SK-N-SH (cell line): ENCODE measurements around the gene C1orf159. TPM values are rescaled to one million over a fixed set of nuclear protein-coding genes. Genes with fewer than 3 reads are reported as not detected.
"Not testable (repeated sequence)": the region's sequence is repeated elsewhere in the genome, so short reads cannot be mapped to it uniquely, and the experiment has no call there.

Source experiments
- CTCF ChIA-PET: fragments of 300-600, 350-600 bp; formaldehyde crosslinking; extraction: SDS; loops from one replicate; lab custom pipeline; 2021; lab: Yijun Ruan, JAX
- POLR2A ChIA-PET: fragments of 350-600 bp; sonication (Branson Sonifier 250); formaldehyde crosslinking; extraction: SDS; loops from one replicate; lab custom pipeline; 2020; ENCODE audit warnings: antibody characterized with exemption, inconsistent platforms; lab: Yijun Ruan, JAX
- DNase-seq: peaks from one replicate; pipeline ENCODE4 v3.0.0; 2012
- H2AFZ ChIP-seq: fragments of 200-600 bp; sonication (generic); 2 replicates; pipeline ENCODE4 v1.8.1; 2016; ENCODE audit warnings: antibody characterized with exemption, mild to moderate bottlenecking, low read depth
- H3F3A ChIP-seq: fragments of 200-600 bp; sonication (generic); replicated peaks from 2 replicates; pipeline ENCODE3; 2016; ENCODE audit warnings: antibody characterized with exemption, mild to moderate bottlenecking; ENCODE audit not compliant: insufficient read depth
- H3K27ac ChIP-seq, 2 experiments: fragments of 200-500 bp in 1 of 2; fragments of 200-600 bp in 1 of 2; sonication (Bioruptor generic) in 1 of 2; sonication (generic), shearing (Covaris generic) in 1 of 2; 2 replicates each; pipeline versions ENCODE4 v1.5.1 to v1.6.1; 2014 to 2016; ENCODE audit warnings: low read depth in 2 of 2, inconsistent platforms in 1 of 2, low read length in 1 of 2, mild to moderate bottlenecking in 1 of 2, mixed read lengths in 1 of 2
- H3K27me3 ChIP-seq: fragments of 200-600 bp; sonication (generic), shearing (Covaris generic); 2 replicates; pipeline ENCODE4 v1.6.1; 2016; ENCODE audit warnings: mixed run types; ENCODE audit not compliant: insufficient read depth
- H3K36me3 ChIP-seq, 2 experiments: fragments of 200-500 bp in 1 of 2; fragments of 200-600 bp in 1 of 2; sonication (Bioruptor generic) in 1 of 2; sonication (generic) in 1 of 2; replicated peaks in 1 of 2; 2 replicates each; pipeline versions ENCODE3 to v1.5.1; 2014 to 2016; ENCODE audit warnings: low read length in 1 of 2, mild to moderate bottlenecking in 1 of 2; ENCODE audit not compliant: insufficient read depth in 2 of 2, control insufficient read depth in 1 of 2
- H3K4me1 ChIP-seq, 2 experiments: fragments of 200-500 bp in 1 of 2; fragments of 200-600 bp in 1 of 2; sonication (Bioruptor generic) in 1 of 2; sonication (generic), shearing (Covaris generic) in 1 of 2; 2 replicates each; pipeline versions ENCODE4 v1.5.1 to v1.6.1; 2014 to 2016; ENCODE audit warnings: low read depth in 1 of 2, low read length in 1 of 2, mixed run types in 1 of 2; ENCODE audit not compliant: insufficient read depth in 2 of 2, control insufficient read depth in 1 of 2
- H3K4me2 ChIP-seq: fragments of 200-600 bp; sonication (generic), shearing (Covaris generic); 2 replicates; pipeline ENCODE4 v1.6.1; 2017; ENCODE audit warnings: mixed run types
- H3K4me3 ChIP-seq, 2 experiments: fragments of 200-500 bp in 1 of 2; fragments of 200-600 bp in 1 of 2; sonication (Bioruptor generic) in 1 of 2; sonication (generic), shearing (Covaris generic) in 1 of 2; 2 replicates each; pipeline versions ENCODE4 v1.5.1 to v1.8.1; 2014 to 2016; ENCODE audit warnings: low read depth in 2 of 2, inconsistent platforms in 1 of 2, low read length in 1 of 2, mild to moderate bottlenecking in 1 of 2, mixed read lengths in 1 of 2, moderate library complexity in 1 of 2
- H3K79me2 ChIP-seq: fragments of 200-600 bp; sonication (generic); 2 replicates; pipeline ENCODE4 v1.8.1; 2017; ENCODE audit warnings: mild to moderate bottlenecking; ENCODE audit not compliant: insufficient read depth
- H3K9ac ChIP-seq: fragments of 200-600 bp; sonication (generic); 2 replicates; pipeline ENCODE4 v1.6.1; 2017; ENCODE audit warnings: mixed run types
- H3K9me2 ChIP-seq: fragments of 200-600 bp; sonication (generic); 2 replicates; pipeline ENCODE4 v1.6.1; 2017; ENCODE audit warnings: mixed run types
- H3K9me3 ChIP-seq: fragments of 200-600 bp; sonication (generic); 2 replicates; pipeline ENCODE4 v1.6.1; 2017; ENCODE audit warnings: mixed run types, mild to moderate bottlenecking, moderate library complexity
- H4K20me1 ChIP-seq: fragments of 200-600 bp; sonication (generic); 2 replicates; pipeline ENCODE4 v1.6.1; 2017; ENCODE audit warnings: mild to moderate bottlenecking, mixed run types; ENCODE audit not compliant: insufficient read depth
- CHD2 ChIP-seq: fragments of 150-350 bp; IDR thresholded peaks from 2 replicates; pipeline ENCODE4 v1.6.1; 2018; ENCODE audit warnings: low read length; ENCODE audit not compliant: partially characterized antibody
- ELF1 ChIP-seq: IDR thresholded peaks from 2 replicates; pipeline ENCODE4 v1.4.0; 2012
- EZH2phosphoT487 ChIP-seq: fragments of 200-600 bp; sonication (generic); IDR thresholded peaks from 2 replicates; pipeline ENCODE4 v1.6.1; 2017; ENCODE audit warnings: low read depth, mixed run types, mild to moderate bottlenecking, antibody characterized with exemption, moderate library complexity, borderline replicate concordance
- FOXJ3 ChIP-seq: sonication (generic); formaldehyde crosslinking; IDR thresholded peaks from 2 replicates; pipeline ENCODE4 v1.5.1; 2020; ENCODE audit warnings: mild to moderate bottlenecking, missing genetic modification reagents
- FOXM1 ChIP-seq: IDR thresholded peaks from 2 replicates; pipeline ENCODE4 v1.4.0; 2012; ENCODE audit warnings: low read depth, mild to moderate bottlenecking
- GATA2 ChIP-seq: sonication (generic); formaldehyde crosslinking; IDR thresholded peaks from 2 replicates; pipeline ENCODE4 v1.5.0; 2020; ENCODE audit warnings: mild to moderate bottlenecking, missing genetic modification reagents
- NRF1 ChIP-seq: IDR thresholded peaks from 2 replicates; pipeline ENCODE4 v1.6.1; 2012; ENCODE audit warnings: low read depth, mild to moderate bottlenecking, low read length
- PBX3 ChIP-seq: IDR thresholded peaks from 2 replicates; pipeline ENCODE4; 2012
- POLR2AphosphoS5 ChIP-seq: IDR thresholded peaks from 2 replicates; pipeline ENCODE4 v1.6.1; 2012; ENCODE audit warnings: low read depth, low read length
- RAD21 ChIP-seq: IDR thresholded peaks from 2 replicates; pipeline ENCODE4 v1.6.1; 2012; ENCODE audit warnings: mild to moderate bottlenecking, low read length
- RCOR1 ChIP-seq: fragments of 150-350 bp; IDR thresholded peaks from 2 replicates; pipeline ENCODE4 v1.6.1; 2017; ENCODE audit warnings: antibody characterized with exemption, low read length
- SIN3A ChIP-seq: IDR thresholded peaks from 2 replicates; pipeline ENCODE4 v1.6.1; 2012; ENCODE audit warnings: low read depth, mild to moderate bottlenecking, low read length, moderate library complexity, borderline replicate concordance
- TAF1 ChIP-seq: IDR thresholded peaks from 2 replicates; pipeline ENCODE4 v1.6.1; 2012; ENCODE audit warnings: low read depth, mild to moderate bottlenecking, low read length, moderate library complexity, borderline replicate concordance
- TEAD4 ChIP-seq: IDR thresholded peaks from 2 replicates; pipeline ENCODE4 v1.4.0; 2012; ENCODE audit warnings: mild to moderate bottlenecking, borderline replicate concordance; ENCODE audit not compliant: insufficient read depth
- USF1 ChIP-seq: IDR thresholded peaks from 2 replicates; pipeline ENCODE4 v1.4.0; 2012; ENCODE audit warnings: low read depth, borderline replicate concordance
- WGBS: methylation state at CpG from one replicate; pipeline ENCODE4 v1.1.6; 2017; ENCODE audit warnings: low lambda C conversion rate; 5-methylcytosine and 5-hydroxymethylcytosine counted together
- polyA plus RNA-seq, 3 experiments: library from polyadenylated mRNA; depleted of rRNA; stranded (reverse); fragments of >200 nt; gene quantifications; 2 replicates each; pipeline ENCODE4 v1.2.3, GENCODE V29; 2012

C1orf159 gene
- polyA plus RNA-seq, 1 of the 3 experiments (the other 2 are of a cell fraction), result 10.2 TPM

- H3K9me2 ChIP-seq, result no peaks in the 10 kb centered on the region
- no peaks in the 10 kb centered on the region for H4K20me1 ChIP-seq
- no peaks in the 10 kb centered on the region for H3K27me3 ChIP-seq
- H3K4me2 ChIP-seq, result no peak overlapping the region
- H3K9me3 ChIP-seq, result no peaks in the 10 kb centered on the region
- DNase-seq, result no peak
- POLR2A ChIA-PET, result no interaction called here
- no peaks in the 10 kb centered on the region for H3K36me3 ChIP-seq
- H3K27ac ChIP-seq, result no peak overlapping the region
- CTCF ChIA-PET, result interaction anchor here (3.4 kb wide), 1 partner anchor 21 kb away, joined by 11 read pairs; no protein-coding TSS in a partner anchor
- H3K4me3 ChIP-seq, result no peak overlapping the region
- H3K79me2 ChIP-seq, result no peaks in the 10 kb centered on the region
- TF ChIP-seq TEAD4 (no peak), NRF1 (no peak), RCOR1 (no peak), FOXM1 (no peak), GATA2 (CRISPR knock-in tag) (no peak), PBX3 (no peak), RAD21 (no peak), EZH2phosphoT487 (no peak), POLR2AphosphoS5 (no peak), ELF1 (no peak)
- H3F3A ChIP-seq, result no peaks in the 10 kb centered on the region
- no peak overlapping the region for H2AFZ ChIP-seq
- 80% methylated on average over 11 of the region's 19 CpGs for WGBS
- H3K9ac ChIP-seq, result no peak overlapping the region
- no peaks in the 10 kb centered on the region; a peak in 1 of 4 replicates for H3K4me1 ChIP-seq
Observed at GRCh38 chr1:1142844-1143243, 27.0 kb upstream of the C1orf159 start.

- H3K27ac ChIP-seq, POLR2A ChIA-PET, H3K27me3 ChIP-seq, H3K79me2 ChIP-seq, H3K4me2 ChIP-seq, H3K9ac ChIP-seq, H3F3A ChIP-seq, H3K4me3 ChIP-seq, H3K9me3 ChIP-seq, H3K36me3 ChIP-seq, H3K9me2 ChIP-seq, H3K4me1 ChIP-seq, DNase-seq, H2AFZ ChIP-seq, H4K20me1 ChIP-seq: not testable (repeated sequence)
- WGBS, result 58% methylated on average over 14 of the region's 15 CpGs
- CTCF ChIA-PET, result interaction anchor here (3.4 kb wide), 1 partner anchor 20 kb away, joined by 11 read pairs; no protein-coding TSS in a partner anchor
Observed at GRCh38 chr1:1142352-1142751, 26.5 kb upstream of the C1orf159 start.

- Histone ChIP-seq H3F3A (no peaks in the 10 kb centered on the region), H3K9me3 (no peaks in the 10 kb centered on the region), H3K79me2 (no peaks in the 10 kb centered on the region), H3K36me3 (no peaks in the 10 kb centered on the region), H4K20me1 (no peaks in the 10 kb centered on the region), H3K4me3 (no peak overlapping the region), H2AFZ (no peak overlapping the region), H3K27me3 (no peaks in the 10 kb centered on the region), H3K9ac (no peak overlapping the region), H3K4me1 (no peaks in the 10 kb centered on the region; a peak in 1 of 4 replicates), H3K4me2 (no peak overlapping the region), H3K27ac (no peak overlapping the region), H3K9me2 (no peaks in the 10 kb centered on the region)
- CTCF ChIA-PET, result interaction anchor here (1.0 kb wide), 1 partner anchor 19 kb away, joined by 3 read pairs; no protein-coding TSS in a partner anchor
- POLR2A ChIA-PET, result no interaction called here
- no peak for TF ChIP-seq TAF1
- no peak for TF ChIP-seq CHD2
- TF ChIP-seq RAD21, result no peak
- no peak for TF ChIP-seq GATA2 (CRISPR knock-in tag)
- no peak for TF ChIP-seq FOXJ3 (CRISPR knock-in tag)
- TF ChIP-seq SIN3A, result no peak
- TF ChIP-seq USF1, result no peak
- no peak for DNase-seq
- 70% methylated on average over 7 of the region's 15 CpGs for WGBS
Observed at GRCh38 chr1:1141911-1142250, 26.0 kb upstream of the C1orf159 start.
